GM18909 (cell line): Measurements from ENCODE around the gene OR6B1.
"Not testable (repeated sequence)": the region's sequence is repeated elsewhere in the genome, so short reads cannot be mapped to it uniquely, and the experiment has no call there.

ENCODE experiments used
- ATAC-seq: cut with Tn5 transposase; IDR thresholded peaks from one replicate; pipeline ENCODE4 v1.9.1; 2021; ENCODE audit warnings: mild to moderate bottlenecking; ENCODE audit not compliant: unreplicated experiment, poor library complexity

Gene OR6B1

GRCh38 chr7:144004703-144005102, 4.6 kb downstream of the OR6B1 start:
- no peak for ATAC-seq

DNA sequence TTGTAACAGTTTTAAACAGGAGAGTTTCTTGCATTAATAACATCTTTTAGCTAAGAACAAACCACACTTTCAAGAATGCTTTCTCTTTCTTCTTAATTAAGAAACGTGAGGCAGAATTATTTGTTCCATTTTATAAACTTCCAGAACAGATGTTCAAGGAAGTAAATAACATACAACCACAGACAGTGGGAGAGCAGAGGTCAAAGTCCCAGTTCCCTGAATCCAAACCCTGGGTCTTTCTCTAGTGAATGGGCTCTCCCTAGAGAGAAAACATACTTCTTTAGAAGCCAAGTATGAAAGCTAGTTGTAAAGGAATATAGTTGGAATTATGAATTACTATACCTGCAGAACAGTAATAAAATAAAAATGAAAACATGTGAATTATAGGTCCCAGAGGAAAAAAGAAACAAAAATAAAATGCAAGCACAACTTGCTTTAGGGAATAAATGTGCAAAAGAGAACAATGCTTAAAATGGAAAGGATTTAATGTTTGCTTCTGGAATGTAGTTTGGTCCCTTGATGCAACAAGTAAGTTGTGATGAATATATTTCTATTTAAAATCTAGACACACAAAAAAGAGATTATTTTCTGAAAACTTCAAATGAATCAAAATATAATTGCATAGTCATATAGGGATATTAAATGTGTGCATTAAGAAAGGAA, 6.0 kb downstream of the OR6B1 start:
- no peak for ATAC-seq

- no peak for ATAC-seq
Measured at GRCh38 chr7:144006692-144007042, 6.5 kb downstream of the OR6B1 start.

DNA sequence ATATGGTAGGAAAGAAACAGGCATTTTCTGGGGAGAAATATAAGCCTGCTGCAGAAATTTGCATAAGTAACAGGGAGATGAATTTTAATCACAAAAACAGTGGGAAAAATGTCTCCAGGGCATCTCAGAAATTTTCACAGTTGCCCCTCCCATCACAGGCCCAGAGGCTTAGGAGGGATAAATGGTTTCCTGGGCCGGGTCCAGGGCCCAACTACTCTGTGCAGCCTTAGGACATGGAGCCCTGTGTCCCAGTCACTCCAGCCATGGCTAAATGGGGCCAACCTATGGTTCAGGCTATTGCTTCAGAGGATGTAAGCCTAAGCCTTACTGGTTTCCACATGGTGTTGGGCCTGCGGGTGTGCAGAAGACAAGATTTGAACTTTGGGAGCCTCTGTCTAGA, 9.2 kb downstream of the OR6B1 start:
- ATAC-seq: no peak

DNA sequence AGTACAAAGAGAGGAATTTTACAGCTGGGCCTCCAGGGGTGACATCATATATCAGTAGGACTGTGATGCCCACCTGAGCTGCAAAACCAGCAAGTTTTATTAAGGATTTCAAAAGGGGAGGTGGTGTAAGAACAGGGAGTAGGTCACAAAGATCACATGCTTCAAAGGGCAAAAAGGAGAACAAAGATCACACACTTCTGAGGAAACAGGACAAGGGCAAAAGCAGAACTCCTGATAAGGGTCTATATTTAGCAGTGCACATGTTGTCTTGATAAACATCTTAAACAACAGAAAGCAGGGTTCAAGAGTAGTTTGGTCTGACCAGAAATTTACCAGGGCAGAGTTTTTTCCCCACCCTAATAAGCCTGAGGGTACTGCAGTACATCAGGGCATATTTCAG, 9.9 kb downstream of the OR6B1 start:
- ATAC-seq: not testable (repeated sequence)

DNA sequence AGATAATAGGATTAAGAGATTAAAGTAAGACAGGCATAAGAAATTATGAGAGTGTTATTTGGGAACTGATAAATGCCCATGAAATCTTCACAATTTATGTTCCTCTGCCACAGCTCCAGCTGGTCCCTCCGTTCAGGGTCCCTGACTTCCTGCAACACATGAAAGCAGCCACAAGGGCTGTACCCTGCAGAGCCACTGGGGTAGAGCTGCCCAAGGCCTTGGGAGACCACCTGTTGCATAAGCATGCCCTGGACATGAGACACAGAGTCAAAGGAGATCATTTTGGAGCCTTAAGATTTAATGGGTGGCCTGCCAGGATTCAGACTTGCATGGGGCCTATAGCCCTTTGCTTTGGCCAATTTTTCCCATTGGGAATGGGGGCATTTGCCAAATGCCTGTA, 10.7 kb downstream of the OR6B1 start:
- not testable (repeated sequence) for ATAC-seq

- ATAC-seq: no peak
Measured at GRCh38 chr7:144011458-144012230, 11.5 kb downstream of the OR6B1 start.

- no peak for ATAC-seq
Measured at GRCh38 chr7:144018065-144018464, 17.9 kb downstream of the OR6B1 start.

DNA sequence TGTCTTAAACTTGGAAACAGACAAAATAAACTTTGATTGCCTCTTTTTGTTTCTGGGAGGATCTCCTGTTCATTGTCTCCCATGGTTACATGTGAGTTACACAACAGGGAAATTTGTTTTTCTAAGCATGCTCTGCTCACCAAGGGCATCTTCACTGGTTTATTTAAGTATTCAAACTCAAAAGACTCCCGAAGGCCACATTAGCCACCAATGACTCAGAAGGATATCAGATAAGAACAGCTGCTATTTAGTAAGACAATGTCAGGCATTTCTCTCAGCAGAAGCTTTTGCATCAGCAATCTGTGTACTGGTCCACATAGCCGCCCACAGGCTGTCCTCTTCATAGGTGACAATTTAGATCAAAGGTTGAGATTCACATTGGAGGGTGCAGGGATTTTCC, 19.3 kb downstream of the OR6B1 start:
- no peak for ATAC-seq

DNA sequence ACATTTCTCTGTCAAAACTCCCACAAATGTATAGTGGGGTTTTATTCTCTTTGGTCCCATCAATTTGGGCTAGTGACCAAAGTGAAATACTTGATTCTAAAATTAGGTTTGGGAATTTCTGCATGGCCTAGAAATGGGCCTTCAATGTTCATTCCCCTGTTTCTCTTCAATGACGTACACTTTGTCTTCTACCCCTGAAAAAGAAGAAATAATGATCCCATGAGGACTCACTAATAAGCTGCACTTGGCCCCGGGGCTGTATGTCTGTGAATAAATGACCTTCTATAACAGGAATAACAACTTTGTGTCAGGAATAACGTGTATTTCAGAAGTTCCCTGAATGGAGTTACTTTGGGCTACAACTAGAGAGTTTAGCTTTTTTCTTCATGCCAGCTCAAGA, 20.2 kb downstream of the OR6B1 start:
- ATAC-seq: no peak

- no peak for ATAC-seq
Measured at GRCh38 chr7:144022169-144022568, 22.0 kb downstream of the OR6B1 start.

GRCh38 chr7:144023171-144023827, 23.2 kb downstream of the OR6B1 start:
- no peak for ATAC-seq

DNA sequence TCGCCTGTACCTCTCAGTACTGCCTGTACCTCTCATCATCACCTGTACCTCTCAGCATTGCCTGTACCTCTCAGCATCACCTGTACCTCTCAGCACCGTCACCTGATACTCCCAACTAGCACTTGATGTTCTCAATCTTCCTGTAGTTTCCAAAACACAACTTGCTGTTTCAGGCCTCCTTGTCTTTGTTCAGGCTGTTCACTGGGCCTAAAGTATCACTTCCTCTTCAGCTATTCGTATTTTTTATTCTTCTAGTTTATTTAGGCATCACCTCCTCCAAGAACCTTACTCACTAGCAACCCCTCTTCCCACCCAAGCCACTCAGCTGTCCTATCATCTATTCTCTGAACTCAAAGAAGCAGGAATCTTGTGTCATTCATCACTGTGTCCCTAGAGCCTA, 24.1 kb downstream of the OR6B1 start:
- ATAC-seq: no peak

DNA sequence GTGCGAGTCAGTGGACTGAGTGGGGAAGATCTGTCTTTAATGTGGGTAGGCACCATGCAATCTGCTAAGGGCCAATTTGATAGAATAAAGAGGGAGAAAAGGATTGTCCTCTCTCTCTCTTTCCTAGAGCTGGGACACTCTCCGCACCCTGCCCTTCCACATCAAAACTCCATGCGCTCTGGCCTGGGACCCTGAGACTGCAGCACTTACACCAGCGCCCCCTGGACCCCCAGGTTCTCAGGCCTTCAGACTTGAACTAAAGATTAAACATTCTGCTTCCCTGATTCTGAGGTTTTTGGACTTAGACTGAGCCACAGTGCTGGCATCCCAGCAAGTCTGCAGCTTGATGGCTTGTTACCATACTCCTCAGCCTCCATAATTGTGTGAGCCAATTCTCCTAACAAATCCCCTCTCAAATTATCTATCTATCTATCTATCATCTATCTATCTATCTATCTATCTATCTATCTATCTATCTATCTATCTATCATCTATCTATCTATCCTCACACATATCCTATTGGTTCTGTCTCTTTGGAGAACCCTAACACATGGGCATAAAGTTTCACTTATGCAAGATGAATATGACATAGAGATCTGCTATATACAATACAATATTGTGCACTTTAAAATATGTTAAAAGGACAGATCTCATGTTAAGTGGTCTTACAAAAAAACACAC, 26.2 kb downstream of the OR6B1 start:
- ATAC-seq: no peak

DNA sequence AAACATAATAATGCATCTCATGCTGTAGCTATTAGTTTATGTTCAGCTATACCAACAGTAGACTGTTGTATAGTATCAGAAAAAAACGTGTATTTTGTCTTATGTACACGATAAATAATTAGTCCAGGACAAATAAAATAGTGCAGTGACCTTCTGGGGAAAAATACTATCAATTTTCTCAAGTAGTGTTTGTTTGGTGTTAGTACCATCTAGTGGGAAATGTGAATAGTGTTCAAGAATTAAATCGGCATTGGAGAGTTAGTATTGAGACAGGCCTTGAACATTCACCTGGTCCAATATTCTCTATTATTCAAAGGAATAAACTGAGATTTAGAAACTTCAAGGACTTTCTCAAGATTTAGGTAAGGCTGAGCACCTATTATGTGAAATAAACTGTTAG, 26.9 kb downstream of the OR6B1 start:
- ATAC-seq: no peak

DNA sequence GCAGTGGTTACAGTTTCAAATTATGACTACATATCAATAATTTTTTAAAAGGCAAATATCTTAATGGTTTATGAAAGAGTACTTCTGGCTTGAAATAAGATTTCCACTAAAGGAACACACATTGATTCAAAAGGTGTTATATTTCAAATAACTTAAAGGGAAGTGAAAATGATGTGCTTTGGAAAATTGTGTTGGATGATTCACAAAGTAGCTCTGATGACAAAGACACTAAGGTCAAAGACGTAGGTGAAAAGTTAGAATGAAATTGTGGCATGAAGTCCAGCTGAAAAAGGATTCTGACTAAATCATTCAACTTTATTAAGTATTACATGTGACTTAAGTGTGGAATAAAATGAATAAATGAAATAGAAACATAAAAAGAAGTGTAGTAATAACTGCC, 27.9 kb downstream of the OR6B1 start:
- ATAC-seq: no peak

DNA sequence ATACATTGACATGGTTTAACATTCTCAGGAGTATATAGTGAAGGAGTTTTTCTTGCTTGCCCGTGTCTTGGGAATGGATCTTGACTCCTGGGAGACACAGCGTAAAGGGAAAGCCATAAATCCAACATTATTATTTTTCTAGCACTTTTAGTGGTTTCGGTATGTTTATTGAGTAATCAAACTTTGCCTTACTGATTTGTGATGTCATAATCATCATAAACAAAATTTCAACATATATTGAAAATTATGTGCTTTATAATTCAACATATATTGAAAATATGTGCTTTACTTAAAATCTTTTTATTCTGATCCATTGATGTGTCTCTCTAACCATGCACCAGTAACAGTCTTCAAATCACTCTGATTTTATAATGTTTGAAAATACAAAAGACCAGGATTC, 28.4 kb downstream of the OR6B1 start:
- no peak for ATAC-seq

DNA sequence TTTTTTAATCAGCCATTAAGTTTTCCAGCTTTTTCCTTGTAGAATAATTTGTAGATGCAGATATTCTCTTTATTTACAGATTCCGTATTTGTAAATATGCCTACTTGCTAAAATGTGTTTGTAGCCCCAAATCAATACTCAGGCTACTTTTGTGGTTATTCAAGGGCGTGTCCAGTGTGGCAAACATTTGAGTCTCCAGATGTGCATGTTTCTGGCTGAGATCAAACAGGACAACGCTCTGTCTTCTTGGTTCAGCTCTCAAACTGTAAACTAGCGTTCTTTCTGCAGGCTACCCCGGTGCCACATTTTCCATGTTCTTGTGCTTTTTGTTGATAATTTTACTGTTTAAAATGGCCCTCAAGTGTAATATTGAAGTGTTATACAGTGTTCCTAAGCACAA, 32.4 kb downstream of the OR6B1 start:
- no peak for ATAC-seq

GRCh38 chr7:144032985-144033709, 33.0 kb downstream of the OR6B1 start:
- no peak for ATAC-seq

DNA sequence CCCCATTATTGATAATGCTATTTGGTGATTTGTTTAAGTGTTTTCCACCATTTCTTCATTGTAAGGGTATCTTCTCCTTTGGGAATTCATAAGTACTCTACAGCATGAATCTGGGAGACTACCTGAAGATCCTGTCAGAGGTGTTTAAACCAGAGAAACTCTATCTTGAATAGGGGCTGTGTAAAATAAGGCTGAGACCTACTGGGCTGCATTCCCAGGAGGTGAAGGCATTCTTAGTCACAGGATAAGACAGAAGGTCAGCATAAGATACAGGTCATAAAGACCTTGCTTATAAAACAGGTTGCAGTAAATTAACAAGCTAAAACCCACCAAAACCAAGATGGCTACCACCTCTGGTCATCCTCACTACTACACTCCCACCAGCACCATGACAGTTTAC, 35.3 kb downstream of the OR6B1 start:
- no peak for ATAC-seq
